ENCODE measurements around the gene RNF146. TPM values are rescaled to one million over a fixed set of nuclear protein-coding genes. Genes with fewer than 3 reads are reported as not detected.

Gene RNF146
- total and polyA plus RNA-seq, 2 of the 13 experiments (the other 11 are each of a cell fraction or from before 2014, with no cell fraction given) = 18.8 to 27.6 TPM

DNA sequence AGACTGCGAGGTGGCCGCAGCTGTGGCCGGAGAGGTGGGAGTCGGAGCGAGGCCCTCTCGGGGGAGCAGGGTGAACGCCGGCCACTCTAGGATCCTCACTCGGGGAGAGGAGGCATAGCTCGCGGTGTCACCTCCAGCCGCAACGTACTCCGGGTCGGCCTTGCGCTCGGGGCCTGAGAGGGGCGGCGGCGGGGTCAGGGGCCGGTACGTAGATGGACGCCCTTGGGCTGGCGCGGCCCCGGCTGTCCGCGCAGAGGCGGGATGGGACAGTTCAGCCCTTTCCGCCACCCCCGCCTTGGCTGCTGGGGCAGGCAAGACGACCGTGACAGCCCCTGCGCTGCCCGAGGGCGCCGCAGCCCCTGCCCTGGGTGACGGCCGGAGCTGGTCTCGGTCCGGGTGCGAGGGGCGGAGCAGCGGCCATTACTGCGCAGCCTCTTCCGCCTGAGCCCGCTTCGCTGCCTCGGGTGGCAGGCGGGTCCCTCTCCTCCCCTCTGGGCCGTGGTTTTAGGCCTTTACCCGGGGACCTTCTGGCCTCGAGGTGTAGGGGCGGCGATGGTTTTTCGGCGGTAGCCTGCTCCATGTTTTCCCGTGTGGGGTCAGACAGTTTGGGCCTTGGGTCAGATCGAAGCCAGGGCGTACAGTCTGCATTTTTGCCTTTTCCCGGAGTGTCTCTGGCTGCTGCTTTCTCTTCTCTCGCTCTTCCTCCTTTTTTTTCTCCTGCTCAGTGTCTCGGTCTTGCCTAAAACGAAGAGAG is 405 bp downstream of the RNF146 start (continued):
- TF ChIP-seq, protein P1, sequence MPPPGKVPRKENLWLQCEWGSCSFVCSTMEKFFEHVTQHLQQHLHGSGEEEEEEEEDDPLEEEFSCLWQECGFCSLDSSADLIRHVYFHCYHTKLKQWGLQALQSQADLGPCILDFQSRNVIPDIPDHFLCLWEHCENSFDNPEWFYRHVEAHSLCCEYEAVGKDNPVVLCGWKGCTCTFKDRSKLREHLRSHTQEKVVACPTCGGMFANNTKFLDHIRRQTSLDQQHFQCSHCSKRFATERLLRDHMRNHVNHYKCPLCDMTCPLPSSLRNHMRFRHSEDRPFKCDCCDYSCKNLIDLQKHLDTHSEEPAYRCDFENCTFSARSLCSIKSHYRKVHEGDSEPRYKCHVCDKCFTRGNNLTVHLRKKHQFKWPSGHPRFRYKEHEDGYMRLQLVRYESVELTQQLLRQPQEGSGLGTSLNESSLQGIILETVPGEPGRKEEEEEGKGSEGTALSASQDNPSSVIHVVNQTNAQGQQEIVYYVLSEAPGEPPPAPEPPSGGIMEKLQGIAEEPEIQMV (CRISPR knock-in tag; IDR thresholded peaks at IDR 0.05; ENCODE audit: low read depth) = peak; percentile 64
- TF ChIP-seq, protein P2, sequence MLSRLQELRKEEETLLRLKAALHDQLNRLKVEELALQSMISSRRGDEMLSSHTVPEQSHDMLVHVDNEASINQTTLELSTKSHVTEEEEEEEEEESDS (CRISPR knock-in tag; IDR thresholded peaks at IDR 0.05; ENCODE audit: borderline replicate concordance) = 0 out of 2 replicates have a peak, but pooled peaks have one; percentile 62
- TF ChIP-seq, protein P3, sequence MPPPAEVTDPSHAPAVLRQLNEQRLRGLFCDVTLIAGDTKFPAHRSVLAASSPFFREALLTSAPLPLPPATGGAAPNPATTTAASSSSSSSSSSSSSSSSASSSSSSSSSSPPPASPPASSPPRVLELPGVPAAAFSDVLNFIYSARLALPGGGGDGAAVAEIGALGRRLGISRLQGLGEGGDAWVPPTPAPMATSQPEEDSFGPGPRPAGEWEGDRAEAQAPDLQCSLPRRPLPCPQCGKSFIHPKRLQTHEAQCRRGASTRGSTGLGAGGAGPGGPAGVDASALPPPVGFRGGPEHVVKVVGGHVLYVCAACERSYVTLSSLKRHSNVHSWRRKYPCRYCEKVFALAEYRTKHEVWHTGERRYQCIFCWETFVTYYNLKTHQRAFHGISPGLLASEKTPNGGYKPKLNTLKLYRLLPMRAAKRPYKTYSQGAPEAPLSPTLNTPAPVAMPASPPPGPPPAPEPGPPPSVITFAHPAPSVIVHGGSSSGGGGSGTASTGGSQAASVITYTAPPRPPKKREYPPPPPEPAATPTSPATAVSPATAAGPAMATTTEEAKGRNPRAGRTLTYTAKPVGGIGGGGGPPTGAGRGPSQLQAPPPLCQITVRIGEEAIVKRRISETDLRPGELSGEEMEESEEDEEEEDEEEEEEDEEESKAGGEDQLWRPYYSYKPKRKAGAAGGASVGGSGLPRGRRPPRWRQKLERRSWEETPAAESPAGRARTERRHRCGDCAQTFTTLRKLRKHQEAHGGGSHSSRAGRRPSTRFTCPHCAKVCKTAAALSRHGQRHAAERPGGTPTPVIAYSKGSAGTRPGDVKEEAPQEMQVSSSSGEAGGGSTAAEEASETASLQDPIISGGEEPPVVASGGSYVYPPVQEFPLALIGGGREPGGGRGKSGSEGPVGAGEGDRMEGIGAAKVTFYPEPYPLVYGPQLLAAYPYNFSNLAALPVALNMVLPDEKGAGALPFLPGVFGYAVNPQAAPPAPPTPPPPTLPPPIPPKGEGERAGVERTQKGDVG (CRISPR knock-in tag; IDR thresholded peaks at IDR 0.05; ENCODE audit: borderline replicate concordance) = no peak
- no peak for TF ChIP-seq ATAD3A (CRISPR knock-in tag; IDR thresholded peaks at IDR 0.05)
- TF ChIP-seq ZNF564 (CRISPR knock-in tag; IDR thresholded peaks at IDR 0.05) = peak; percentile 50
- no peak; the same call in 1 of the 2 replicates for TF ChIP-seq FOXO1 (CRISPR knock-in tag; IDR thresholded peaks at IDR 0.05)
- TF ChIP-seq RFX3 (CRISPR knock-in tag; IDR thresholded peaks at IDR 0.05) = no peak; the same call in 1 of the 2 replicates
- TF ChIP-seq ZFP36L1 (CRISPR knock-in tag; IDR thresholded peaks at IDR 0.05) = no peak
- peak; percentile 94; the same call in 1 of the 2 replicates for TF ChIP-seq KDM5B (CRISPR knock-in tag; IDR thresholded peaks at IDR 0.05; ENCODE audit: borderline replicate concordance)
- TF ChIP-seq, protein P4, sequence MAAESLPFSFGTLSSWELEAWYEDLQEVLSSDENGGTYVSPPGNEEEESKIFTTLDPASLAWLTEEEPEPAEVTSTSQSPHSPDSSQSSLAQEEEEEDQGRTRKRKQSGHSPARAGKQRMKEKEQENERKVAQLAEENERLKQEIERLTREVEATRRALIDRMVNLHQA (CRISPR knock-in tag; IDR thresholded peaks at IDR 0.05) = no peak
- TF ChIP-seq ZIK1 (CRISPR knock-in tag; IDR thresholded peaks at IDR 0.05; ENCODE audit: borderline replicate concordance, low read depth) = 0 out of 2 replicates have a peak, but pooled peaks have one; percentile 33
- peak; percentile 93 for TF ChIP-seq ZNF782 (CRISPR knock-in tag; IDR thresholded peaks at IDR 0.05; ENCODE audit: borderline replicate concordance)
- no peak for TF ChIP-seq ZNF777 (CRISPR knock-in tag; IDR thresholded peaks at IDR 0.05)
- no peak for TF ChIP-seq ZNF367 (CRISPR knock-in tag; IDR thresholded peaks at IDR 0.05; ENCODE audit: borderline replicate concordance)
- peak; percentile 45 for TF ChIP-seq THAP11 (CRISPR knock-in tag; IDR thresholded peaks at IDR 0.05)
- peak; percentile 81 for TF ChIP-seq FOXC1 (CRISPR knock-in tag; IDR thresholded peaks at IDR 0.05; ENCODE audit: borderline replicate concordance)
- TF ChIP-seq ZSCAN12 (CRISPR knock-in tag; IDR thresholded peaks at IDR 0.05) = peak; percentile 71
- peak; percentile 65; the same call in 1 of the 2 replicates for TF ChIP-seq CAMTA2 (CRISPR knock-in tag; IDR thresholded peaks at IDR 0.05; ENCODE audit: borderline replicate concordance)
- no peak for TF ChIP-seq SIN3B (IDR thresholded peaks at IDR 0.05; ENCODE audit: low read length)
- peak; percentile 90; the same call in 1 of the 2 replicates for TF ChIP-seq ZNF230 (CRISPR knock-in tag; IDR thresholded peaks at IDR 0.05)
- TF ChIP-seq ZNF703 (CRISPR knock-in tag; IDR thresholded peaks at IDR 0.05; ENCODE audit: borderline replicate concordance) = no peak; the same call in 1 of the 2 replicates
- TF ChIP-seq, protein P5, sequence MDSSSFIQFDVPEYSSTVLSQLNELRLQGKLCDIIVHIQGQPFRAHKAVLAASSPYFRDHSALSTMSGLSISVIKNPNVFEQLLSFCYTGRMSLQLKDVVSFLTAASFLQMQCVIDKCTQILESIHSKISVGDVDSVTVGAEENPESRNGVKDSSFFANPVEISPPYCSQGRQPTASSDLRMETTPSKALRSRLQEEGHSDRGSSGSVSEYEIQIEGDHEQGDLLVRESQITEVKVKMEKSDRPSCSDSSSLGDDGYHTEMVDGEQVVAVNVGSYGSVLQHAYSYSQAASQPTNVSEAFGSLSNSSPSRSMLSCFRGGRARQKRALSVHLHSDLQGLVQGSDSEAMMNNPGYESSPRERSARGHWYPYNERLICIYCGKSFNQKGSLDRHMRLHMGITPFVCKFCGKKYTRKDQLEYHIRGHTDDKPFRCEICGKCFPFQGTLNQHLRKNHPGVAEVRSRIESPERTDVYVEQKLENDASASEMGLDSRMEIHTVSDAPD (CRISPR knock-in tag; IDR thresholded peaks at IDR 0.05) = no peak
- TF ChIP-seq ZNF335 (CRISPR knock-in tag; IDR thresholded peaks at IDR 0.05) = no peak
- TF ChIP-seq NFIB (CRISPR knock-in tag; IDR thresholded peaks at IDR 0.05; ENCODE audit: borderline replicate concordance) = no peak
